HCT116 (cell line): ENCODE results near the gene RAB2B. TPM values are rescaled to one million over a fixed set of nuclear protein-coding genes. Genes with fewer than 3 reads are reported as not detected.

Experiments used
- ATAC-seq: fragments of 200-7000 bp; cut with Tn5 transposase; 2 replicates; pipeline ENCODE4 v1.9.1; 2020; ENCODE audit warnings: mild to moderate bottlenecking, moderate library complexity
- BruUV-seq: library from RNA; stranded (reverse); fragments of 400-500 nt; replicated peaks from 2 replicates; lab custom pipeline; 2021; lab: Mats Ljungman, UMichigan
- CTCF ChIA-PET: fragments of 300-600 bp; sonication (Branson Sonifier 250); formaldehyde crosslinking; loops from one replicate; lab custom pipeline; 2021; ENCODE audit warnings: antibody characterized with exemption; lab: Charles Lee
- POLR2A ChIA-PET: fragments of 300-600, 350-600 bp; sonication (Branson Sonifier 250); formaldehyde crosslinking; loops from one replicate; lab custom pipeline; 2021; ENCODE audit warnings: antibody characterized with exemption; lab: Charles Lee
- RAD21 ChIA-PET, 2 experiments: fragments of 300-600 bp; sonication (Branson Sonifier 250); formaldehyde crosslinking; loops; one replicate each; lab custom pipeline; 2023; ENCODE audit warnings: low total read pairs in 2 of 2; ENCODE audit not compliant: uncharacterized antibody in 2 of 2, unreplicated experiment in 2 of 2, low non-redundant PET in 1 of 2; lab: Charles Lee
- DNase-seq: peaks from one replicate; pipeline ENCODE4 v3.0.0-alpha.2; 2010; ENCODE audit warnings: low read depth, low spot score
- H2AFZ ChIP-seq: fragments of 200-600 bp; shearing (Covaris generic), sonication (generic); 2 replicates; pipeline ENCODE4 v1.6.1; 2017; ENCODE audit warnings: low read depth, mixed run types, mixed read lengths, antibody characterized with exemption, low read length; ENCODE audit not compliant: poor library complexity, severe bottlenecking
- H3K27ac ChIP-seq: 2 replicates; pipeline ENCODE4 v1.5.1; 2012; ENCODE audit warnings: low read depth, low read length
- H3K27me3 ChIP-seq: fragments of 200-600 bp; sonication (generic); 2 replicates; pipeline ENCODE4 v1.6.1; 2016; ENCODE audit warnings: mixed run types, low read length, mixed read lengths; ENCODE audit not compliant: insufficient read depth
- H3K36me3 ChIP-seq, 2 experiments: fragments of 200-500 bp in 1 of 2; fragments of 200-600 bp in 1 of 2; sonication (Bioruptor generic) in 1 of 2; sonication (generic) in 1 of 2; 2 replicates each; pipeline versions ENCODE4 v1.5.1 to v1.6.1; 2014 to 2016; ENCODE audit warnings: low read length in 2 of 2, inconsistent platforms in 1 of 2, mixed read lengths in 1 of 2, mixed run types in 1 of 2; ENCODE audit not compliant: insufficient read depth in 2 of 2, control insufficient read depth in 1 of 2
- H3K4me1 ChIP-seq, 2 experiments: fragments of 200-600 bp in 1 of 2; sonication (generic) in 1 of 2; 2 replicates each; pipeline versions ENCODE4 v1.5.1 to v1.6.1; 2012 to 2017; ENCODE audit warnings: low read length in 2 of 2, inconsistent platforms in 1 of 2, mild to moderate bottlenecking in 1 of 2, mixed read lengths in 1 of 2, mixed run types in 1 of 2, moderate library complexity in 1 of 2; ENCODE audit not compliant: insufficient read depth in 2 of 2, control insufficient read depth in 1 of 2
- H3K4me2 ChIP-seq: fragments of 200-600 bp; sonication (generic); 2 replicates; pipeline ENCODE4 v1.6.1; 2017; ENCODE audit warnings: mixed run types, low read length, mixed read lengths
- H3K4me3 ChIP-seq, 2 experiments: fragments of 200-600 bp in 1 of 2; sonication (generic) in 1 of 2; replicated peaks in 1 of 2; 2 replicates each; pipeline ENCODE4 v1.5.1; 2011 to 2016; ENCODE audit warnings: low read length in 2 of 2, control low read depth in 1 of 2, low read depth in 1 of 2, mild to moderate bottlenecking in 1 of 2, mixed read lengths in 1 of 2, mixed run types in 1 of 2
- H3K79me2 ChIP-seq: fragments of 200-600 bp; sonication (generic); 2 replicates; pipeline ENCODE4 v1.6.1; 2017; ENCODE audit warnings: mild to moderate bottlenecking, mixed run types, low read length, moderate library complexity, mixed read lengths; ENCODE audit not compliant: insufficient read depth
- H3K9ac ChIP-seq: fragments of 200-600 bp; sonication (generic); 2 replicates; pipeline ENCODE4 v1.6.1; 2016; ENCODE audit warnings: low read length, mixed read lengths
- H3K9me2 ChIP-seq: fragments of 200-600 bp; sonication (generic), shearing (Covaris generic); 2 replicates; pipeline ENCODE4 v1.6.1; 2017; ENCODE audit warnings: mixed run types, mild to moderate bottlenecking, moderate library complexity; ENCODE audit not compliant: insufficient read depth
- H3K9me3 ChIP-seq, 2 experiments: fragments of 200-500 bp in 1 of 2; fragments of 200-600 bp in 1 of 2; sonication (Bioruptor generic) in 1 of 2; sonication (generic) in 1 of 2; 2 replicates each; pipeline ENCODE4 v1.6.1; 2014 to 2017; ENCODE audit warnings: low read length in 2 of 2, mixed read lengths in 2 of 2, inconsistent platforms in 1 of 2, low read depth in 1 of 2, mild to moderate bottlenecking in 1 of 2, mixed run types in 1 of 2, moderate library complexity in 1 of 2; ENCODE audit not compliant: control insufficient read depth in 1 of 2, insufficient read depth in 1 of 2
- H4K20me1 ChIP-seq: fragments of 200-600 bp; sonication (generic), shearing (Covaris generic); 2 replicates; pipeline ENCODE4 v1.6.1; 2017; ENCODE audit warnings: mixed run types, mild to moderate bottlenecking, moderate library complexity; ENCODE audit not compliant: insufficient read depth
- ATF3 ChIP-seq: IDR thresholded peaks from 2 replicates; pipeline ENCODE4 v1.6.1; 2012
- ELF1 ChIP-seq: IDR thresholded peaks from 2 replicates; pipeline ENCODE4 v1.6.1; 2012; ENCODE audit warnings: low read depth, borderline replicate concordance
- FOSL1 ChIP-seq: IDR thresholded peaks from 2 replicates; pipeline ENCODE4 v1.6.1; 2012; ENCODE audit warnings: low read depth
- JUND ChIP-seq: IDR thresholded peaks from 2 replicates; pipeline ENCODE4 v1.6.1; 2012
- REST ChIP-seq: IDR thresholded peaks from 2 replicates; pipeline ENCODE4 v1.6.1; 2012; ENCODE audit warnings: low read depth
- SP1 ChIP-seq: IDR thresholded peaks from 2 replicates; pipeline ENCODE4 v1.6.1; 2012; ENCODE audit warnings: low read depth
- TCF7L2 ChIP-seq: IDR thresholded peaks from 2 replicates; pipeline ENCODE4 v1.7.0; 2011; ENCODE audit warnings: borderline replicate concordance, inconsistent platforms; ENCODE audit not compliant: insufficient read depth, insufficient read length; ENCODE audit errors: extremely low read depth
- ZFX ChIP-seq: fragments of 450-650 bp; IDR thresholded peaks from 2 replicates; pipeline ENCODE4 v1.6.1; 2017
- ZNF274 ChIP-seq: fragments of 200-500 bp; sonication (Bioruptor generic); IDR thresholded peaks from 2 replicates; pipeline ENCODE4 v1.6.1; 2014; ENCODE audit warnings: mild to moderate bottlenecking, low read depth, low read length, inconsistent platforms
- intact Hi-C: fragments of 100-400 bp; cut with micrococcal nuclease; formaldehyde crosslinking; loops from 2 replicates; pipeline ENCODE4 v1.10.0; 2022
- total RNA-seq: library from RNA; stranded (reverse); gene quantifications from one replicate; pipeline ENCODE4 v1.2.1, GENCODE V29; 2021; ENCODE audit not compliant: unreplicated experiment
- TF ChIP-seq, protein P1 (sequence below): IDR thresholded peaks from 2 replicates; pipeline ENCODE4 v1.6.1; 2011; ENCODE audit warnings: mild to moderate bottlenecking, low read length, moderate library complexity; ENCODE audit not compliant: insufficient replicate concordance; ENCODE audit errors: extremely low read depth

The RAB2B gene
- total RNA-seq, 1 experiment from 2014 or later: 24.3 TPM

DNA sequence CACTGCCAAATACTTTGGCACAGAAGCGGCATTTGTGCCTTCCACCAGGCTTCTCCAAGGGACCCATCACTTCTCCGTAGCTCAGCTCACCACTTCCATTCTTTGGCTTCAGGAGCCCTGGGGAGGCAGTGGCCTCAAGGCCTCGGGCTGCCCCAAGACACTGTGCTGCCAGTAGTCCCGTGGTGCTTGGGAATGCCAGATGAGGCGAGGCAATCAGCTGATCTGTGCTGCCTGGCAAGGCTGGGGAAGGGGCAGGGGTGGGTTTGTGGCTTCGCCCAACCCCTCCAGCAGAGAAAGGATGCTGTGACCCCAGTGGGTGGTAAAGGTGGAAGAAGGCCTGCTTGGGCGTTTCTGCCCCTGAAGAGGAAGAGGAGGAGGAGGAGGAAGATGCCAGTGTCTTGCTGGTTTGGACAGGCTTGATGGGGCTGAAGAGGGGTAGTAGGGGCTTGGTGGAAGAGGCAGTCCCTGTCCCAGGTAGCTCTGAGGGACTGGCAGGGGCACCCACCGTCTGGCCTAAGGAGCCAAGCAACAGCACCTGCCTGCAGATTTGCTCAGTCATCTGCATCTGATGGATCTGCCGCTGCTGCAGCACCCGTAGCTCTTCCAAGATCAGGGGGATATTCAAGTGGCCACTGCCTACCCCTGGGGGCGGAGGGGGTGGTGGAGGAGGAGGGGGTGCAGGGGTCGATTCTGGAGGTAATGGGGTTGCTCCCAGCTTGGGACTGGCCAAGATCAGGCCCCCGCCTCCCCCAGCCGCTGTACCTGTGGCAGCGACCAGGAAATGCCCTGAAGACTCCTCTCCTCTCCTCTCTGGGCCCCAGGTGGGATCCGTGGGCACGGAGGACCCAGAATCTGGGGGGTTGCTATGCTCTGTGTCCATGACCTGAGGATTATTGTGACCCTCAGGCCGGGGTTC, 48.1 kb upstream of the RAB2B start:
- POLR2A ChIA-PET: no interaction called here
- Histone ChIP-seq H3K9me3 (no peaks in the 10 kb centered on the region), H3K36me3 (no peaks in the 10 kb centered on the region), H3K4me3 (no peak overlapping the region), H3K9me2 (no peaks in the 10 kb centered on the region), H3K79me2 (no peaks in the 10 kb centered on the region), H3K27me3 (peaks cover 9% of the 10 kb centered on the region; the same call in 1 of the 2 replicates), H2AFZ (no peak overlapping the region), H3K27ac (no peak overlapping the region), H3K9ac (no peak overlapping the region), H3K4me2 (no peak overlapping the region), H4K20me1 (no peaks in the 10 kb centered on the region), H3K4me1 (peaks cover 0 to 5% of the 10 kb centered on the region in 2 experiments; a peak in 1 of 4 replicates)
- intact Hi-C loops: no loop called here
- CTCF ChIA-PET: no interaction called here
- ATAC-seq (no peak), DNase-seq (no peak)
- RAD21 ChIA-PET: no interaction called here
- no peak for TF ChIP-seq TCF7L2
- TF ChIP-seq, protein P1, sequence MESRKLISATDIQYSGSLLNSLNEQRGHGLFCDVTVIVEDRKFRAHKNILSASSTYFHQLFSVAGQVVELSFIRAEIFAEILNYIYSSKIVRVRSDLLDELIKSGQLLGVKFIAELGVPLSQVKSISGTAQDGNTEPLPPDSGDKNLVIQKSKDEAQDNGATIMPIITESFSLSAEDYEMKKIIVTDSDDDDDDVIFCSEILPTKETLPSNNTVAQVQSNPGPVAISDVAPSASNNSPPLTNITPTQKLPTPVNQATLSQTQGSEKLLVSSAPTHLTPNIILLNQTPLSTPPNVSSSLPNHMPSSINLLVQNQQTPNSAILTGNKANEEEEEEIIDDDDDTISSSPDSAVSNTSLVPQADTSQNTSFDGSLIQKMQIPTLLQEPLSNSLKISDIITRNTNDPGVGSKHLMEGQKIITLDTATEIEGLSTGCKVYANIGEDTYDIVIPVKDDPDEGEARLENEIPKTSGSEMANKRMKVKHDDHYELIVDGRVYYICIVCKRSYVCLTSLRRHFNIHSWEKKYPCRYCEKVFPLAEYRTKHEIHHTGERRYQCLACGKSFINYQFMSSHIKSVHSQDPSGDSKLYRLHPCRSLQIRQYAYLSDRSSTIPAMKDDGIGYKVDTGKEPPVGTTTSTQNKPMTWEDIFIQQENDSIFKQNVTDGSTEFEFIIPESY: no peak
- no peak for TF ChIP-seq ATF3
- no peak for TF ChIP-seq ZNF274
- TF ChIP-seq JUND: no peak
- no peak for TF ChIP-seq ELF1
- TF ChIP-seq SP1: no peak
- TF ChIP-seq FOSL1: no peak
- no peak for TF ChIP-seq REST
- no peak for TF ChIP-seq ZFX
- no TSS peak for BruUV-seq
